Vagina (tissue), 2 donors: ENCODE data around the gene FAF2.

Experiments
- CTCF ChIP-seq, 3 experiments: fragments of 450-650 bp in 2 of 3; fragments of 200-600 bp in 1 of 3; sonication (generic) in 1 of 3; IDR thresholded peaks; one replicate each; pipeline ENCODE4 v1.5.1; 2017 to 2019; ENCODE audit warnings: antibody characterized with exemption in 3 of 3, mild to moderate bottlenecking in 2 of 3, moderate library complexity in 2 of 3
- POLR2A ChIP-seq, 2 donors: fragments of 450-650 bp; IDR thresholded peaks; one replicate each; pipeline ENCODE4 v1.6.1; 2017; ENCODE audit warnings: antibody characterized with exemption in 2 of 2, mild to moderate bottlenecking in 2 of 2, moderate library complexity in 2 of 2
- POLR2AphosphoS5 ChIP-seq, 2 donors: sonication (generic); formaldehyde crosslinking; IDR thresholded peaks; one replicate each; pipeline ENCODE4 v1.9.0; 2017; ENCODE audit warnings: antibody characterized with exemption in 2 of 2, mild to moderate bottlenecking in 2 of 2, low read depth in 1 of 2; ENCODE audit not compliant: insufficient read depth in 1 of 2

- no peak for TF ChIP-seq CTCF (IDR thresholded peaks at IDR 0.05)
- TF ChIP-seq POLR2A (IDR thresholded peaks at IDR 0.05), result no peak
- no peak for TF ChIP-seq POLR2AphosphoS5 (IDR thresholded peaks at IDR 0.05; ENCODE audit: insufficient read depth in 1 of 2, low read depth in 1 of 2)
These were observed 85.9 kb downstream of the FAF2 start for GRCh38 chr5:176533894-176534611.
